SIG-M5 treated with dmso at 0.1 percent for 504 hours (cell line): Measurements from ENCODE around the gene NYNRIN.
"Not testable (repeated sequence)": the region's sequence is repeated elsewhere in the genome, so short reads cannot be mapped to it uniquely, and the experiment has no call there.

Source experiments
- DNase-seq: peaks from one replicate; lab custom pipeline; 2025; ENCODE audit not compliant: unreplicated experiment; lab: John Stamatoyannopoulos, UW

NYNRIN gene

DNA sequence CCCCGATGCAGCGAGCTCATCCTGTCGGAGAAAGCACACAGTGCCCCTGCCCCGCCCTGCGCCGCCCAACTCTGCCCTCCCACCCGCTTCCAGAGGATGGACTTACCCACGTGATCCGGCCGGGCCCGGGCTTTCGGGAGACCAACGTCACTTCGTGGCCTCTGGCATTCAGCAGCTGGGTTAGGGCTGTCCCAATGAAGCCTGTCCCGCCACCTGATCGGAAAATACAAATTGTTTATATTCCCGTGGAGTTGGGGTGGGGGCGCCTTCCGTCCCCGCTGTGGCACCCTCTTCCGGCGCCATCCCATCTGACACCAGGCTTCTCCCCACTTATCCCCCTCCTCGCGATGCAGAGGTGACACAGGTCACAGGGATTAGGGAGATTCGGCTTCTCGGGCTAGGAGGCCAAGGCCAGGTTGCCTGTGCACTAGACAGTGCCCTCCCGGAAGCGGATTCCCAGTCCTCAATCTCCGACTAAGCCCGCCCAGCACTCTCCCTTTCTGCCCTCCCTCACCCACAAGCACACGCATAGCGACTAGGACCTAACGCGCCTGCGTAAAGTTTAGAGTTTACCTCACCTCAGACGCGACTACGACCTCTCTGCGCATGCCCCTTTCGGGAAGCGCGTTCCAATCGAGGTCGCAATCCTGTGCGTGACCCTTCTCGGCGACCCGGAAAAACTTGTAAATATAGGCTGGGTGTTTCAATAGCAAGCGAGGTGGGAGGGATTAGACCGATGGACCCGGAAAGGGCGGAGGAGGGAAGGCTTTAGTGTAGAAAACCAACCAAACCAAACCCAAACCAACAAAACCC, 43.6 kb downstream of the NYNRIN start, which contains the start of gene SDR39U1:
Gene SDR39U1 (minus strand): TSS at position 537 of the 813 bp plus-strand sequence. CDS start 7 bp downstream, at position 530.
- DNase-seq, result peak; percentile 99

DNA sequence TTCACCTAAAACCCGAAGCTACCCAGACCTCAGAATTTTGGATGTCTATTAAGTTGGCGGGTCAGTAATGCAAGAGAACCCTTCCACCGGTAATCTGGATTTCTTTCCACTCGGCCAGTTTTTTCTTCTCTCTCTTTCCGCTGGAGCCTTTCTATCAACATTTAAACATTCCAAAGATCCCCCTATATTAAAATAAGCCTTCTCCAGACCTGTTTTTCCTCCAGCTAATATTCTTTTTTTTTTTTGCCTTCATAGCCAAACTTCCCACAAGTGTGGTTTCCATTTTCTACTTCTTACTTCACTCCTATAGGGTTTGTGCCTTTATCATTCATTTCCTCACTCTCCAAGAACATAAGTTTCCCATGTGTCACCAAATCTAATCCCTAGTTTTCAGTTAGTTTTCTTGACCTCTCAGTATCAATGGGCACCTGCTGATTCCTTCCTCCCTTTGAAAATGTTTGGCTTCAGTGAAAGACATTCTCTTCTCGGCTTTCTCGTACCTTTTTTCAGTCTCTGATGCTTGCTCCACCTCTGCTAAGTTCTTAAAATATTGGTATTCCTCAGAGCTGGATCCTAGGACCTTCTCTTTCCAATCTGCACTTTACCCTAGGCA, 44.4 kb downstream of the NYNRIN start:
- DNase-seq, result no peak

DNA sequence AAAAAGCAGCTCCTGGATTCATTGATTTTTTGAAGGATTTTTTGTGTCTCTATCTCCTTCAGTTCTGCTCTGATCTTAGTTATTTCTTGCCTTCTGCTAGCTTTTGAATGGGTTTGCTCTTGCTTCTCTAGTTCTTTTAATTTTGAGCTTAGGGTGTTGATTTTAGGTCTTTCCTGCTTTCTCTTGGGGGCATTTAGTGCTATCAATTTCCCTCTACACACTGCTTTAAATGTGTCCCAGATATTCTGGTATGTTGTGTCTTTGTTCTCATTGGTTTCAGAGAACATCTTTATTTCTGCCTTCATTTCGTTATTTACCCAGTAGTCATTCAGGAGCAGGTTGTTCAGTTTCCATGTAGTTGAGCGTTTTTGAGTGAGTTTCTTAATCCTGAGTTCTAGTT, 52.0 kb downstream of the NYNRIN start:
- DNase-seq, result not testable (repeated sequence)

DNA sequence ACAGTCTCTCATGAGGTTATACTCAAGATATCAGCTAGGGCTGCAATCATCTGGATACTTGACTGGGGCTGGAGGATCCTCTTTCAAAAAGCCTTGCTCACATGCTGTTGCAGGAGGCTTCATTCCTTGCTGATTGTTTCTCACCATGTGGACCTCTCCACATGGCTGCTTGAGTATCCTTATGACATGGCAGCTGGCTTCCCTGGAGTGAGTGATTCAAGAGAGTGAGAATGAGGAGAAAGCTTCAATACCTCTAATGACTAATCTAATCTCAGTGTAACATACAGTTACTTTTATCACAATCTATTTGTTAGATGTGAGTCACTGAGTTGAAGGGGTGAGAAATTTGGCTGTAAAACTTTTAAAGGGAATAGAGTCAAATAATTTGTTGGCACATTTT, 58.2 kb downstream of the NYNRIN start:
- DNase-seq, result no peak

DNA sequence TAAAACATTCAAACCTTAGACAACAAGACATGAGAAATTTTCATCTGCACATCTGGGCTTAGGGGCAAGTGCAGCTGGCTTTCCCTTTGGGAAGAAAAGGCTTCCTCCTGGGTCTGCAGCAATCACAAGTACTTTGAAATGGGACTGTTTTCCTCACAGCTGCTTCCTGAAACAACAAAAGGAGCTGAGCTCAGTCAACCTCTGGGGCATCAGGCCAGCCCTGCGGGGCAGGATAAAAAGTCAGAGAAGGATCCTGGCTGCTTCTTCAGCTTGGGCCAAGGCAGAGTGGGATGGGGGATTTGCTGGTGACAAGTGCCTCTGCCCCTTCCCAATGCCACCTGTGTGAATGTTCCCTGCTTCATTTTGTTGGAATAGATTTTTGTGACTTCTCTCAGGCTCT, 59.9 kb downstream of the NYNRIN start:
- no peak for DNase-seq

DNA sequence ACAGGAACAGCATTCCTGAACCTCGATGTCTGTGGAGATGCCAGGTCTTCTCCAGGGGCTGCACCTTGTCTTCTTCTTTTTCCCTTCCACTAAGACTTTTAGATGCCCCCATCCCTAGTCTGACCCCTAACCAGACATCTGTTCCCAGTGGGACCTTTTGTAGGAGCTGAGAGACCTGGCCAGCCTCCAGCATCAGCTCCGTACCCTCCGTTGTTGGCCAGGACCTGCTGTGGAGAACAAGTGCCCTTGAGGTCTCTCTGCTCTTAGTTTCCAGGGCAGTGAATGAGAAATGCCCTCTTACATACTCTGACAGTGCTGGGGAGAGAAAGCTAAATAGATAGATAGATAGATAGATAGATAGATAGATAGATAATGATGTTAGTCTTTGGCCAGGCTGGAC, 60.5 kb downstream of the NYNRIN start:
- DNase-seq, result no peak

DNA sequence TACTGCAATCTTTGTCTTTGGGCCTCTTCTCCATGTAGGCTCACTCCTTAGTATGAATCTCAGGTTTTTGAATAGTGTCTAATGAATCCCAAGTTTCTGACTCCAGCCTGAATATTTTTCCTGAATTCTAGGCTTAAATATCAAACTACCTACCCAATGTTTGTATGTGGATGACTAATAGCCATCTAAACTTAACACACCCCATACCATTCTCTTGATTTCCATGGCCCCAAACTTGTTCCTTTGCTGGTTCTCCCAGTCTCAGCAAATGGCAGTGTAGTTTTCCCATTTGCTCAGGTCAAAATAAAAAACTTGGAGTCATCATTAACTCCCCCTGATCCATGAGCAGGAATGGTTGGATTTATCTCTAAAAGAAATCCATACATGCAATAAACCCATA, 62.5 kb downstream of the NYNRIN start:
- DNase-seq, result no peak

DNA sequence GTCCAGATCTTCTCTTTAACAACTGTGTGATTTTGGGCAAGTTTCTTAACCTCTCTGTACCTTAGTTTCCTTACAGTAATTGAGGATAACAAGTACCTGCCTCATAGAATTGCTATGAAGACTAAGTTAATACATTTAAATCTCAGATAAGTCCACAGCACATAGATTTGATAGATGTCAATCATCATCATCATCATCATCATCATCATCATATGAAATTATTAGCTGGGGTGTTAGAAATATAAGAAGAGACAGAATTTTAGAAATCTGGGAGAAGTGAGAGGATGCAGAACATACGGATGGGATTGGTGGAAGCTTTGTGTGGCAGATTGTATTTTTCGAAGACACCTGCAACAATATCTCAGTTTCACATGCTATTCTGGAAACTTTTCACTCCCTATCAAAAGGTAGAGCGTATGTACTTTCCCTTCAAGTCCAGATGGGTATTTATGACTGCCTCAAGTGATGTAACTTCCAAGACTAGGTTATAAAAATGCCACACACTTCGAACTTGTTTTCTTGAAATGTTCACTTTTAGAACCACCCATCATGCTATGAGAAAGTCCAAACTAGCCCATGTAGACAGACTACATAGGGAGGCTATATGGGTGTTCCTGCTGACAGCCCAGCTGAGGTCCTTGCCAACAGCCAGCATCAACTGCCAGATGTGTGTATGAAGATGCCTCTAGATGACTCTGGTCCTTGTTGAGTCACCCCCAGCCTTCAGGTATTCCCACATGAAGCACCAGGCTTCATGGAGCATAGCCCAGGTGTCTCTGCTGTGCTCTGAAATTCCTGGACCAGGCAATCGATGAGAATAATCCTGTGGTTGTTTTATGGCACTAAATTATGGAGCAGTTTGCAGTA, 64.4 kb downstream of the NYNRIN start:
- no peak for DNase-seq

DNA sequence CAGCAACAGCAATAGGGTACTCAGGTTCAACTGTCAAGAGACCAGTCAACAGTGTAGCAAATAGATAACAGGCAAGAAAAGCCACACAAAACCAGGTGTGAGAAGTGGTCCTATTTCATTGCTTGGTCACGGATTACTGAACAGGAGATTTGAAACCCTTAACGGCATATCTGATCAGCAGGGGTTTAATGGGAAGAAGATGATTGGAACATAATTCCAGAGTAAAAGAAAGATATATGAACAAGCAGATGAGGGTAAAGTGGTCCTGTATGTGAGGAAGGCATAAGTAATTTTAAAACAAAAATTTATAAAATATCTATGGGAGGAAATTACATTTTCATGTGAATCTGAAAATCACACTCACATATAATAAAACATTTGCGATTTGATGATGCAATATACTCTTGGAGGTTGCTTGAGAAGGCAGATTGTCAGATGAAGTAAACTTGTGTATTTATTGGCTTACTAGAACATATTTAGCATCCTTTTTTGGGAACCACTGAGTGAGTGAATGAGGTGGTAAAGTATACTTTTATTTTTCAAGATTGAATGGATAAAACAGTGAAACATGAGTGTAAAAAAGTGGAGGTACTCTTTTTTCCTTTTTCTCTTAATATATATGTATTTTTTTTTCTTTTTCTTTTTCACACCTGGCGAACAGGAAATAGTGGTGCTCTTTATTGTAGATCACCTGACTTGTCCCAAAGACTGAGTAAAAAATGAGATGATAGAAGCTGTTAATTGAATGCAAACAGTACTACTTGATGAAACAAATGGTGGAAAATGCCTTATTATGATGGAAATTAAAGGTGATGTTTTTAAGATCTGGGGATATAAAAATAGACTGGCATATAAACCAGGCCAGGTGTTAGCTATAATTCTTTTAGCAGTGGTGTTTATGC, 65.3 kb downstream of the NYNRIN start:
- no peak for DNase-seq

DNA sequence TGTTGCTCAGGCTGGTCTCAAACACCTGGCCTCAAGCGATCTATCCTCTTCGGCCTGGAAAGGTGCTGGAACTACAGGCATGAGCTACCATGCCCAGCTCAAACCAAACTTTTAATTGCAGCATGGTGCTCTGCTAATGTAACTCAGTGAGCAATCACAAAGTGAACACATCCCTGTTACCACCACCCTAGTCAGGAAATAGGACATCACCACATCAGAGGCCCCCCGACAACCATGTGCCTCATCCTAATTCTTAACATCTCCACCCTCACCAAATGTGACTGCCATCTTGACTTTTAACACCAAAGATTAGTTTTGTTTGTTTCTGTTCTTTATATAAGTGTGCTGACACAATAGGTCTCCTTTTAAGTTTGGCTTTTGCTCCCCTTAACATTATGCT, 66.6 kb downstream of the NYNRIN start:
- DNase-seq, result no peak

DNA sequence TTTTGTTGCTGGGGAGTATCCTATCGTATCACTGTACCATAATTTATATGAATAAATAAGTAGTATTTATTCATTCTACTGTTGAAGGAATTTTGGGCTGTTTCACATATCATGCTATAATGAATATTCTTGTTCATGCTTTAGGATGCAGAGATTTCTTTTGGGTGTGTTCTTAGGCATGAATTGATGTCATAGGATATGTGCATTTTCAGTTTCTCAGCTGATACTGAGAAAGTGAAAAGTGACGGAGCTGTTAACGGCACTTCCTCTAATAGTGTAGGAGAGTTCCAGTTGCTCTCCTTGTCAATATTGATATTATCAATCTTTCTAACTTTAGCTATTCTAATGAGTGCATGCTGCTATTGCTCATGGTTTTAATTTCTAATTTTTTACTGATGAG, 67.0 kb downstream of the NYNRIN start:
- DNase-seq, result no peak
